NCI-H524 treated with DMSO at 0.1 percent for 48 hours (cell line): Measurements from ENCODE around the gene CACNA2D4.

ENCODE experiments used
- DNase-seq: peaks from one replicate; lab custom pipeline; 2025; lab: John Stamatoyannopoulos, UW

Gene CACNA2D4

GRCh38 chr12:1815108-1815507, 103.3 kb downstream of the CACNA2D4 start:
- no peak for DNase-seq

- no peak for DNase-seq
Observed at GRCh38 chr12:1814266-1814665, 104.2 kb downstream of the CACNA2D4 start.

GRCh38 chr12:1812650-1813302, 105.7 kb downstream of the CACNA2D4 start:
- DNase-seq, result no peak

- no peak for DNase-seq
Observed at GRCh38 chr12:1811948-1812291, 106.5 kb downstream of the CACNA2D4 start.

- no peak for DNase-seq
Observed at GRCh38 chr12:1811281-1811947, 107.0 kb downstream of the CACNA2D4 start.

GRCh38 chr12:1810931-1811280, 107.5 kb downstream of the CACNA2D4 start:
- DNase-seq, result no peak

GRCh38 chr12:1810201-1810930, 108.1 kb downstream of the CACNA2D4 start:
- no peak for DNase-seq

- DNase-seq, result no peak
Observed at GRCh38 chr12:1809591-1810190, 108.8 kb downstream of the CACNA2D4 start.

- DNase-seq, result no peak
Observed at GRCh38 chr12:1808798-1809480, 109.5 kb downstream of the CACNA2D4 start.

- no peak for DNase-seq
Observed at GRCh38 chr12:1808036-1808797, 110.2 kb downstream of the CACNA2D4 start.

- no peak for DNase-seq
Observed at GRCh38 chr12:1807087-1807860, 111.2 kb downstream of the CACNA2D4 start.

GRCh38 chr12:1806301-1807086, 112.0 kb downstream of the CACNA2D4 start:
- DNase-seq, result no peak

GRCh38 chr12:1805441-1806081, 112.9 kb downstream of the CACNA2D4 start:
- DNase-seq, result no peak

- DNase-seq, result peak; percentile 26
Observed at GRCh38 chr12:1804545-1805332, 113.7 kb downstream of the CACNA2D4 start.

- no peak for DNase-seq
Observed at GRCh38 chr12:1803736-1804135, 114.7 kb downstream of the CACNA2D4 start.

- DNase-seq, result no peak
Observed at GRCh38 chr12:1801303-1801975, 117.0 kb downstream of the CACNA2D4 start.

GRCh38 chr12:1800401-1801302, 117.8 kb downstream of the CACNA2D4 start:
- DNase-seq, result no peak
